Keratinocyte (primary cell): ENCODE results near the gene CACNA2D1. TPM values are rescaled to one million over a fixed set of nuclear protein-coding genes. Genes with fewer than 3 reads are reported as not detected.

Source experiments
- DNase-seq: peaks from one replicate; pipeline ENCODE4 v3.0.0-alpha.2; 2011; ENCODE audit warnings: low read depth, missing footprints, low spot score
- FAIRE-seq: peaks from 2 replicates; lab custom pipeline; 2011; peaks lifted over from hg19 to GRCh38; lab: Jason Lieb, UNC
- H2AFZ ChIP-seq: 2 replicates; pipeline ENCODE4 v1.6.0; 2012; ENCODE audit warnings: low read length, control low read depth, inconsistent platforms; ENCODE audit not compliant: control insufficient read depth
- H3K27ac ChIP-seq: 2 replicates; pipeline ENCODE4 v1.5.1; 2011; ENCODE audit warnings: low read length; ENCODE audit not compliant: control insufficient read depth, insufficient read depth
- H3K27me3 ChIP-seq: 3 replicates; pipeline ENCODE4 v1.6.0; 2011; ENCODE audit warnings: low read length; ENCODE audit not compliant: control insufficient read depth, insufficient read depth; ENCODE audit errors: extremely low read depth
- H3K36me3 ChIP-seq, 2 experiments: 2 replicates in 1 of 2; 3 replicates in 1 of 2; pipeline ENCODE4 v1.5.1; 2011; ENCODE audit warnings: low read length in 2 of 2, mild to moderate bottlenecking in 1 of 2; ENCODE audit not compliant: control insufficient read depth in 2 of 2, insufficient read depth in 2 of 2; ENCODE audit errors: extremely low read depth in 1 of 2
- H3K4me1 ChIP-seq: 3 replicates; pipeline ENCODE4 v1.5.1; 2011; ENCODE audit warnings: low read length; ENCODE audit not compliant: control insufficient read depth, insufficient read depth; ENCODE audit errors: extremely low read depth
- H3K4me2 ChIP-seq: 3 replicates; pipeline ENCODE4 v1.6.0; 2011; ENCODE audit warnings: low read depth, low read length; ENCODE audit not compliant: control insufficient read depth, insufficient read depth; ENCODE audit errors: extremely low read depth
- H3K4me3 ChIP-seq, 3 experiments: fragments of 200-600 bp in 1 of 3; sonication (generic) in 1 of 3; 2 replicates in 2 of 3; 3 replicates in 1 of 3; pipeline ENCODE4 v1.5.1; 2011 to 2016; ENCODE audit warnings: low read length in 3 of 3, mild to moderate bottlenecking in 3 of 3, control low read depth in 2 of 3, inconsistent platforms in 1 of 3, low read depth in 1 of 3, mixed read lengths in 1 of 3, mixed run types in 1 of 3, moderate library complexity in 1 of 3; ENCODE audit not compliant: control insufficient read depth in 2 of 3, insufficient read depth in 2 of 3; ENCODE audit errors: extremely low read depth in 1 of 3
- H3K79me2 ChIP-seq: 2 replicates; pipeline ENCODE4 v1.6.0; 2012; ENCODE audit warnings: low read length; ENCODE audit not compliant: control insufficient read depth, insufficient read depth
- H3K9ac ChIP-seq: 3 replicates; pipeline ENCODE4 v1.6.0; 2011; ENCODE audit warnings: low read length; ENCODE audit not compliant: control insufficient read depth, insufficient read depth; ENCODE audit errors: extremely low read depth
- H3K9me1 ChIP-seq: 3 replicates; pipeline ENCODE4 v1.6.0; 2011; ENCODE audit warnings: low read length; ENCODE audit not compliant: control insufficient read depth, insufficient read depth; ENCODE audit errors: extremely low read depth
- H3K9me3 ChIP-seq: 2 replicates; pipeline ENCODE4 v1.5.1; 2012; ENCODE audit warnings: low read depth, low read length; ENCODE audit not compliant: control insufficient read depth
- H4K20me1 ChIP-seq: 3 replicates; pipeline ENCODE4 v1.6.0; 2011; ENCODE audit warnings: low read length; ENCODE audit not compliant: control insufficient read depth, insufficient read depth; ENCODE audit errors: extremely low read depth
- CTCF ChIP-seq, 3 experiments: IDR thresholded peaks in 1 of 3; conservative IDR thresholded peaks in 1 of 3; optimal IDR thresholded peaks in 1 of 3; 2 replicates in 2 of 3; 3 replicates in 1 of 3; pipeline versions ENCODE3 to v1.5.1; 2011; ENCODE audit warnings: low read length in 3 of 3, mild to moderate bottlenecking in 3 of 3, moderate library complexity in 2 of 3, control low read depth in 1 of 3, inconsistent platforms in 1 of 3; ENCODE audit not compliant: insufficient read depth in 2 of 3; ENCODE audit errors: extremely low read depth in 1 of 3
- EZH2 ChIP-seq: IDR thresholded peaks from one replicate; pipeline ENCODE4 v1.6.1; 2012; ENCODE audit warnings: inconsistent platforms, mild to moderate bottlenecking, low read length, moderate library complexity
- dilution Hi-C: fragments of 300-500 bp; cut with MboI; formaldehyde crosslinking; loops from one replicate; pipeline ENCODE4 v1.7.0; 2020; ENCODE audit warnings: low sequenced_read_pairs; ENCODE audit not compliant: extremely low pct_ligation_motif_present
- polyA plus RNA-seq, 5 experiments: library from polyadenylated mRNA; depleted of rRNA in 3 of 5; stranded (reverse) in 3 of 5; stranded (forward) in 1 of 5; unstranded in 1 of 5; fragments of >200 nt; gene quantifications; 1 replicate in 1 of 5; 2 replicates in 3 of 5; 3 replicates in 1 of 5; pipeline versions ENCODE4 v1.2.1 to v1.2.3, GENCODE V29; 2011 to 2012; ENCODE audit warnings: missing spikeins in 2 of 5, low read depth in 1 of 5, low replicate concordance in 1 of 5

Gene CACNA2D1
- polyA plus RNA-seq, 1 donor (not counting 4 experiments of a cell fraction or from before 2014, with no cell fraction given) = 1.8 TPM

GRCh38 chr7:82162289-82162688, 281.3 kb downstream of the CACNA2D1 start:
- Histone ChIP-seq H3K4me2 (no peak overlapping the region), H3K9ac (no peak overlapping the region), H3K4me3 (no peak overlapping the region), H4K20me1 (no peaks in the 10 kb centered on the region), H3K27ac (no peak overlapping the region), H3K9me3 (no peaks in the 10 kb centered on the region), H2AFZ (no peak overlapping the region), H3K36me3 (no peaks in the 10 kb centered on the region), H3K4me1 (no peaks in the 10 kb centered on the region), H3K9me1 (no peaks in the 10 kb centered on the region), H3K27me3 (no peaks in the 10 kb centered on the region), H3K79me2 (no peaks in the 10 kb centered on the region)
- DNase-seq (no peak), FAIRE-seq (no peak)
- dilution Hi-C loops = no loop called here
- TF ChIP-seq CTCF (optimal IDR thresholded peaks at IDR 0.05 in 1 of 3, IDR thresholded peaks at IDR 0.05 in 1 of 3, conservative IDR thresholded peaks at IDR 0.05 in 1 of 3; ENCODE audit: extremely low read depth in 1 of 3, insufficient read depth in 2 of 3, low read length in 3 of 3) (no peak), EZH2 (no peak)

DNA sequence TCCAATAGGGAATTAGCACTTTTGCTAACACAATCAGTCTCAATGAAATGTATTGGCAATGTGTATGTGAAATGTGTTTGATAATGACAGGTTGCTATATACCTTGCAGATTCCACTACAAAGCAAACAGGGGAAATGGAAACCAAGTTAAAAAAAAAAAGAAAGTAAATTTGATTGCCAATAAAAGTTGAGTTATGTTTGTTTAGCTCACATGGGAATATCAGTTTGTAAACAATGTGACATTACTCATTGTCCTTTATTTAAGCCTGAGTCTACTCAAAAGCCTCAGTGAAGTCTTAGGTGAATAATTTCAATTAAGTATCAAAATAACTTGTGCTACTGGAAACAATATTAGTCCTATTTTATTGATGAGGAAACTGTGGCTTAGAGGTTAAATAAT, 285.2 kb downstream of the CACNA2D1 start:
- no peak overlapping the region for H2AFZ ChIP-seq
- no peaks in the 10 kb centered on the region for H3K4me1 ChIP-seq
- no peak overlapping the region for H3K4me2 ChIP-seq
- no peaks in the 10 kb centered on the region for H3K9me3 ChIP-seq
- no peaks in the 10 kb centered on the region for H3K9me1 ChIP-seq
- H3K4me3 ChIP-seq = no peak overlapping the region
- H3K36me3 ChIP-seq = no peaks in the 10 kb centered on the region
- no peak overlapping the region for H3K9ac ChIP-seq
- FAIRE-seq (no peak), DNase-seq (no peak)
- no peak overlapping the region for H3K27ac ChIP-seq
- H4K20me1 ChIP-seq = no peaks in the 10 kb centered on the region
- H3K27me3 ChIP-seq = no peaks in the 10 kb centered on the region
- TF ChIP-seq CTCF (optimal IDR thresholded peaks at IDR 0.05 in 1 of 3, IDR thresholded peaks at IDR 0.05 in 1 of 3, conservative IDR thresholded peaks at IDR 0.05 in 1 of 3; ENCODE audit: extremely low read depth in 1 of 3, insufficient read depth in 2 of 3, low read length in 3 of 3) = no peak
- no peak for TF ChIP-seq EZH2
- dilution Hi-C loops = no loop called here
- H3K79me2 ChIP-seq = no peaks in the 10 kb centered on the region
